ENCODE data around the gene IZUMO1.
A peak's percentile ranks its signal among the peaks of the same experiment; 100 is the strongest.
"Not testable (repeated sequence)": the region's sequence is repeated elsewhere in the genome, so short reads cannot be mapped to it uniquely, and the experiment has no call there.

IZUMO1 gene

GRCh38 chr19:48746738-48747575 lies at the start of gene IZUMO1:
IZUMO1 (minus strand) TSS chr19:48746909; CDS start chr19:48745859, 1,050 bp downstream.
- Histone ChIP-seq H3K9me3 (ENCODE audit: low read length) (no peaks in the 10 kb centered on the region), H3K27me3 (ENCODE audit: insufficient read depth, low read length) (peaks cover 22% of the 10 kb centered on the region), H3K4me3 (ENCODE audit: low read length) (peak within 1 kb of the TSS; percentile 25), H3K36me3 (ENCODE audit: insufficient read depth, low read length) (no peaks in the 10 kb centered on the region), H2AFZ (ENCODE audit: low read depth, low read length) (no peak within 1 kb of the TSS), H3K4me1 (ENCODE audit: insufficient read depth, low read length) (no peaks in the 10 kb centered on the region)

- no peak overlapping the region for H3K4me3 ChIP-seq (ENCODE audit: low read length)
- no peaks in the 10 kb centered on the region for H3K27me3 ChIP-seq (ENCODE audit: insufficient read depth, low read length)
- H3K4me1 ChIP-seq (ENCODE audit: insufficient read depth, low read length) = peaks cover 6% of the 10 kb centered on the region
- peaks cover 2% of the 10 kb centered on the region for H3K9me3 ChIP-seq (ENCODE audit: low read length)
- H3K36me3 ChIP-seq (ENCODE audit: insufficient read depth, low read length) = no peaks in the 10 kb centered on the region
- no peak overlapping the region for H2AFZ ChIP-seq (ENCODE audit: low read depth, low read length)
Measured at GRCh38 chr19:48795685-48796070, 49.0 kb upstream of the IZUMO1 start.

GRCh38 chr19:48795055-48795684 lies 48.5 kb upstream of the IZUMO1 start:
- peak overlapping the region; percentile 15 for H2AFZ ChIP-seq (ENCODE audit: low read depth, low read length)
- peaks cover 2% of the 10 kb centered on the region for H3K9me3 ChIP-seq (ENCODE audit: low read length)
- peaks cover 6% of the 10 kb centered on the region for H3K4me1 ChIP-seq (ENCODE audit: insufficient read depth, low read length)
- peak overlapping the region; percentile 77 for H3K4me3 ChIP-seq (ENCODE audit: low read length)
- H3K27me3 ChIP-seq (ENCODE audit: insufficient read depth, low read length) = no peaks in the 10 kb centered on the region
- no peaks in the 10 kb centered on the region for H3K36me3 ChIP-seq (ENCODE audit: insufficient read depth, low read length)

GRCh38 chr19:48794291-48794690 lies 47.6 kb upstream of the IZUMO1 start:
- peaks cover 4% of the 10 kb centered on the region for H3K4me1 ChIP-seq (ENCODE audit: insufficient read depth, low read length)
- H3K4me3 ChIP-seq (ENCODE audit: low read length) = no peak overlapping the region
- H3K9me3 ChIP-seq (ENCODE audit: low read length) = peaks cover under 1% of the 10 kb centered on the region
- H2AFZ ChIP-seq (ENCODE audit: low read depth, low read length) = no peak overlapping the region
- H3K36me3 ChIP-seq (ENCODE audit: insufficient read depth, low read length) = no peaks in the 10 kb centered on the region
- no peaks in the 10 kb centered on the region for H3K27me3 ChIP-seq (ENCODE audit: insufficient read depth, low read length)

GRCh38 chr19:48793271-48793670 lies 46.6 kb upstream of the IZUMO1 start:
- Histone ChIP-seq H3K9me3 (ENCODE audit: low read length) (no peaks in the 10 kb centered on the region), H2AFZ (ENCODE audit: low read depth, low read length) (no peak overlapping the region), H3K36me3 (ENCODE audit: insufficient read depth, low read length) (no peaks in the 10 kb centered on the region), H3K4me3 (ENCODE audit: low read length) (no peak overlapping the region), H3K4me1 (ENCODE audit: insufficient read depth, low read length) (no peaks in the 10 kb centered on the region), H3K27me3 (ENCODE audit: insufficient read depth, low read length) (no peaks in the 10 kb centered on the region)

GRCh38 chr19:48787331-48787730 lies 40.6 kb upstream of the IZUMO1 start:
- H3K9me3 ChIP-seq (ENCODE audit: low read length); H2AFZ ChIP-seq (ENCODE audit: low read depth, low read length); H3K4me3 ChIP-seq (ENCODE audit: low read length); H3K4me1 ChIP-seq (ENCODE audit: insufficient read depth, low read length); H3K27me3 ChIP-seq (ENCODE audit: insufficient read depth, low read length); H3K36me3 ChIP-seq (ENCODE audit: insufficient read depth, low read length): not testable (repeated sequence)

GRCh38 chr19:48786422-48786821 lies 39.7 kb upstream of the IZUMO1 start:
- H3K4me3 ChIP-seq (ENCODE audit: low read length); H3K9me3 ChIP-seq (ENCODE audit: low read length); H3K4me1 ChIP-seq (ENCODE audit: insufficient read depth, low read length); H2AFZ ChIP-seq (ENCODE audit: low read depth, low read length); H3K27me3 ChIP-seq (ENCODE audit: insufficient read depth, low read length); H3K36me3 ChIP-seq (ENCODE audit: insufficient read depth, low read length): not testable (repeated sequence)

- no peaks in the 10 kb centered on the region for H3K36me3 ChIP-seq (ENCODE audit: insufficient read depth, low read length)
- no peak overlapping the region for H2AFZ ChIP-seq (ENCODE audit: low read depth, low read length)
- H3K4me3 ChIP-seq (ENCODE audit: low read length) = no peak overlapping the region
- no peaks in the 10 kb centered on the region for H3K9me3 ChIP-seq (ENCODE audit: low read length)
- H3K4me1 ChIP-seq (ENCODE audit: insufficient read depth, low read length) = peaks cover 10% of the 10 kb centered on the region
- no peaks in the 10 kb centered on the region for H3K27me3 ChIP-seq (ENCODE audit: insufficient read depth, low read length)
Measured at GRCh38 chr19:48784527-48784926, 37.8 kb upstream of the IZUMO1 start.

GRCh38 chr19:48780631-48781391 lies 34.1 kb upstream of the IZUMO1 start:
- H3K9me3 ChIP-seq (ENCODE audit: low read length) = no peaks in the 10 kb centered on the region
- no peaks in the 10 kb centered on the region for H3K36me3 ChIP-seq (ENCODE audit: insufficient read depth, low read length)
- no peak overlapping the region for H3K4me3 ChIP-seq (ENCODE audit: low read length)
- no peaks in the 10 kb centered on the region for H3K27me3 ChIP-seq (ENCODE audit: insufficient read depth, low read length)
- peaks cover 10% of the 10 kb centered on the region for H3K4me1 ChIP-seq (ENCODE audit: insufficient read depth, low read length)
- H2AFZ ChIP-seq (ENCODE audit: low read depth, low read length) = no peak overlapping the region

GRCh38 chr19:48779636-48780035 lies 32.9 kb upstream of the IZUMO1 start:
- Histone ChIP-seq H3K4me1 (ENCODE audit: insufficient read depth, low read length) (peaks cover 10% of the 10 kb centered on the region), H2AFZ (ENCODE audit: low read depth, low read length) (no peak overlapping the region), H3K27me3 (ENCODE audit: insufficient read depth, low read length) (no peaks in the 10 kb centered on the region), H3K4me3 (ENCODE audit: low read length) (no peak overlapping the region), H3K36me3 (ENCODE audit: insufficient read depth, low read length) (no peaks in the 10 kb centered on the region), H3K9me3 (ENCODE audit: low read length) (no peaks in the 10 kb centered on the region)

- Histone ChIP-seq H3K9me3 (ENCODE audit: low read length) (no peaks in the 10 kb centered on the region), H3K4me1 (ENCODE audit: insufficient read depth, low read length) (peaks cover 10% of the 10 kb centered on the region), H2AFZ (ENCODE audit: low read depth, low read length) (no peak overlapping the region), H3K36me3 (ENCODE audit: insufficient read depth, low read length) (no peaks in the 10 kb centered on the region), H3K4me3 (ENCODE audit: low read length) (no peak overlapping the region), H3K27me3 (ENCODE audit: insufficient read depth, low read length) (no peaks in the 10 kb centered on the region)
Measured at GRCh38 chr19:48777720-48778119, 31.0 kb upstream of the IZUMO1 start.

GRCh38 chr19:48777139-48777538 lies 30.4 kb upstream of the IZUMO1 start:
- no peaks in the 10 kb centered on the region for H3K9me3 ChIP-seq (ENCODE audit: low read length)
- no peak overlapping the region for H3K4me3 ChIP-seq (ENCODE audit: low read length)
- H2AFZ ChIP-seq (ENCODE audit: low read depth, low read length) = no peak overlapping the region
- no peaks in the 10 kb centered on the region for H3K27me3 ChIP-seq (ENCODE audit: insufficient read depth, low read length)
- peaks cover 10% of the 10 kb centered on the region for H3K4me1 ChIP-seq (ENCODE audit: insufficient read depth, low read length)
- no peaks in the 10 kb centered on the region for H3K36me3 ChIP-seq (ENCODE audit: insufficient read depth, low read length)

- Histone ChIP-seq H3K4me1 (ENCODE audit: insufficient read depth, low read length) (no peaks in the 10 kb centered on the region), H2AFZ (ENCODE audit: low read depth, low read length) (no peak overlapping the region), H3K27me3 (ENCODE audit: insufficient read depth, low read length) (no peaks in the 10 kb centered on the region), H3K4me3 (ENCODE audit: low read length) (no peak overlapping the region), H3K9me3 (ENCODE audit: low read length) (no peaks in the 10 kb centered on the region), H3K36me3 (ENCODE audit: insufficient read depth, low read length) (no peaks in the 10 kb centered on the region)
Measured at GRCh38 chr19:48772503-48772953, 25.8 kb upstream of the IZUMO1 start.

Data from neuron (in vitro differentiated cells).